H1 (cell line): ENCODE measurements around the gene PRKCH. TPM values are rescaled to one million over a fixed set of nuclear protein-coding genes. Genes with fewer than 3 reads are reported as not detected.

Experiments used
- CTCF ChIA-PET: fragments of 300-600 bp; sonication (Branson Sonifier 250); formaldehyde crosslinking; loops from one replicate; lab custom pipeline; 2021; ENCODE audit not compliant: partially characterized antibody; lab: Charles Lee
- POLR2A ChIA-PET: fragments of 300-600 bp; sonication (Branson Sonifier 250); formaldehyde crosslinking; loops from one replicate; lab custom pipeline; 2021; ENCODE audit warnings: inconsistent platforms; ENCODE audit not compliant: partially characterized antibody; lab: Charles Lee
- DNase-seq, 2 experiments: peaks; one replicate each; pipeline versions ENCODE4 v3.0.0 to v3.0.0-alpha.2; 2010 to 2022; ENCODE audit warnings: low spot score in 2 of 2, low read depth in 1 of 2, mixed read lengths in 1 of 2
- FAIRE-seq: peaks from 2 replicates; lab custom pipeline; 2011; peaks lifted over from hg19 to GRCh38; lab: Jason Lieb, UNC
- H2AFZ ChIP-seq: 2 replicates; pipeline ENCODE4 v1.8.1; 2012; ENCODE audit warnings: low read length, inconsistent platforms
- H2AK5ac ChIP-seq: 2 replicates; pipeline ENCODE4 v1.6.1; 2013; ENCODE audit warnings: low read depth, low read length
- H2BK120ac ChIP-seq: replicated peaks from 2 replicates; pipeline ENCODE3; 2013; ENCODE audit warnings: low read depth, low read length, inconsistent platforms
- H2BK12ac ChIP-seq: 2 replicates; pipeline ENCODE4 v1.6.1; 2013; ENCODE audit warnings: low read depth, low read length
- H2BK15ac ChIP-seq: 2 replicates; pipeline ENCODE4 v1.6.1; 2013; ENCODE audit warnings: low read length
- H2BK20ac ChIP-seq: 2 replicates; pipeline ENCODE4 v1.6.1; 2013; ENCODE audit warnings: low read length
- H2BK5ac ChIP-seq: 2 replicates; pipeline ENCODE4 v1.6.1; 2013; ENCODE audit warnings: low read depth, low read length
- H3K14ac ChIP-seq: 2 replicates; pipeline ENCODE4 v1.6.1; 2013; ENCODE audit warnings: inconsistent platforms; ENCODE audit not compliant: insufficient read length
- H3K18ac ChIP-seq: 2 replicates; pipeline ENCODE4 v1.6.1; 2013; ENCODE audit warnings: low read length; ENCODE audit errors: extremely low read depth
- H3K23ac ChIP-seq: 2 replicates; pipeline ENCODE4 v1.6.1; 2013; ENCODE audit warnings: inconsistent platforms; ENCODE audit not compliant: insufficient read length
- H3K23me2 ChIP-seq: 2 replicates; pipeline ENCODE4 v1.6.1; 2013; ENCODE audit warnings: low read depth, low read length
- H3K27ac ChIP-seq: 2 replicates; pipeline ENCODE4 v1.6.1; 2011; ENCODE audit warnings: low read depth, low read length, inconsistent platforms
- H3K27me3 ChIP-seq, 4 experiments: replicated peaks in 1 of 4; 1 replicate in 1 of 4; 2 replicates in 3 of 4; pipeline versions ENCODE4 v1.6.1 to v1.8.1; 2011 to 2013; ENCODE audit warnings: low read length in 3 of 4, mild to moderate bottlenecking in 3 of 4, inconsistent platforms in 2 of 4, mixed read lengths in 2 of 4, moderate library complexity in 1 of 4; ENCODE audit not compliant: control insufficient read depth in 3 of 4, insufficient read depth in 3 of 4; ENCODE audit errors: extremely low read depth in 1 of 4
- H3K36me3 ChIP-seq, 4 experiments: 2 replicates each; pipeline versions ENCODE4 v1.6.1 to v1.8.1; 2011 to 2013; ENCODE audit warnings: mild to moderate bottlenecking in 4 of 4, low read length in 3 of 4, moderate library complexity in 2 of 4, control low read depth in 1 of 4, inconsistent platforms in 1 of 4; ENCODE audit not compliant: insufficient read depth in 4 of 4, control insufficient read depth in 2 of 4
- H3K4ac ChIP-seq: replicated peaks from 2 replicates; pipeline ENCODE3; 2013; ENCODE audit warnings: low read length, low read depth, mixed read lengths, inconsistent platforms; ENCODE audit not compliant: insufficient read length
- H3K4me1 ChIP-seq, 4 experiments: replicated peaks in 1 of 4; 1 replicate in 1 of 4; 2 replicates in 3 of 4; pipeline versions ENCODE4 v1.6.1 to v1.8.1; 2011 to 2013; ENCODE audit warnings: low read length in 3 of 4, inconsistent platforms in 2 of 4, mixed read lengths in 1 of 4; ENCODE audit not compliant: insufficient read depth in 4 of 4, control insufficient read depth in 3 of 4
- H3K4me2 ChIP-seq, 2 experiments: 2 replicates each; pipeline versions ENCODE4 v1.6.1 to v1.8.1; 2011 to 2013; ENCODE audit warnings: low read depth in 2 of 2, low read length in 2 of 2, control low read depth in 1 of 2, inconsistent platforms in 1 of 2, mild to moderate bottlenecking in 1 of 2; ENCODE audit not compliant: insufficient read depth in 1 of 2
- H3K4me3 ChIP-seq, 4 experiments: fragments of 200-600, 300-600 bp in 1 of 4; sonication (generic), shearing (Covaris generic), sonication (Bioruptor Twin) in 1 of 4; 2 replicates each; pipeline versions ENCODE4 v1.5.1 to v1.8.1; 2011 to 2016; ENCODE audit warnings: low read length in 4 of 4, low read depth in 3 of 4, control low read depth in 2 of 4, inconsistent platforms in 2 of 4, mild to moderate bottlenecking in 2 of 4, mixed read lengths in 1 of 4, moderate library complexity in 1 of 4; ENCODE audit not compliant: insufficient read depth in 2 of 4; ENCODE audit errors: extremely low read depth in 1 of 4
- H3K56ac ChIP-seq: replicated peaks from 2 replicates; pipeline ENCODE3; 2013; ENCODE audit warnings: low read depth, mild to moderate bottlenecking, mixed read lengths, low read length, inconsistent platforms; ENCODE audit not compliant: insufficient read length
- H3K79me1 ChIP-seq: 2 replicates; pipeline ENCODE4 v1.6.1; 2013; ENCODE audit warnings: low read depth, low read length, control low read depth
- H3K79me2 ChIP-seq, 2 experiments: 2 replicates each; pipeline versions ENCODE4 v1.6.1 to v1.8.1; 2012 to 2013; ENCODE audit warnings: low read length in 2 of 2, mild to moderate bottlenecking in 2 of 2, inconsistent platforms in 1 of 2; ENCODE audit not compliant: insufficient read depth in 2 of 2, control insufficient read depth in 1 of 2
- H3K9ac ChIP-seq, 4 experiments: replicated peaks in 1 of 4; 1 replicate in 1 of 4; 2 replicates in 3 of 4; pipeline versions ENCODE4 v1.6.1 to v1.8.1; 2011 to 2013; ENCODE audit warnings: low read depth in 3 of 4, low read length in 3 of 4, control low read depth in 2 of 4, mild to moderate bottlenecking in 2 of 4, moderate library complexity in 2 of 4, inconsistent platforms in 1 of 4; ENCODE audit errors: extremely low read depth in 1 of 4
- H3K9me3 ChIP-seq, 2 experiments: 2 replicates each; pipeline versions ENCODE4 v1.6.1 to v1.8.1; 2012 to 2013; ENCODE audit warnings: mild to moderate bottlenecking in 2 of 2, moderate library complexity in 2 of 2, control low read depth in 1 of 2, inconsistent platforms in 1 of 2, low read depth in 1 of 2, low read length in 1 of 2, mixed read lengths in 1 of 2; ENCODE audit not compliant: insufficient read depth in 2 of 2
- H4K20me1 ChIP-seq, 2 experiments: replicated peaks in 1 of 2; 2 replicates each; pipeline versions ENCODE3 to v1.8.1; 2011 to 2013; ENCODE audit warnings: inconsistent platforms in 2 of 2, low read length in 2 of 2, mild to moderate bottlenecking in 1 of 2; ENCODE audit not compliant: insufficient read depth in 2 of 2, control insufficient read depth in 1 of 2
- H4K5ac ChIP-seq: 2 replicates; pipeline ENCODE4 v1.6.1; 2013; ENCODE audit warnings: low read length, low read depth, mixed read lengths, inconsistent platforms; ENCODE audit not compliant: insufficient read length
- H4K8ac ChIP-seq: 2 replicates; pipeline ENCODE4 v1.8.0; 2013; ENCODE audit warnings: mild to moderate bottlenecking, moderate library complexity, low read length, inconsistent platforms; ENCODE audit not compliant: insufficient read depth; ENCODE audit errors: extremely low read depth
- H4K91ac ChIP-seq: replicated peaks from 2 replicates; pipeline ENCODE3; 2013; ENCODE audit warnings: low read length, mixed read lengths, inconsistent platforms; ENCODE audit not compliant: insufficient read length
- BACH1 ChIP-seq: IDR thresholded peaks from 2 replicates; pipeline ENCODE4 v1.6.1; 2012; ENCODE audit warnings: low read length, improper control_type of control experiment
- BRCA1 ChIP-seq: IDR thresholded peaks from 2 replicates; pipeline ENCODE4 v1.6.1; 2012; ENCODE audit warnings: low read depth, low read length, improper control_type of control experiment
- CBX8 ChIP-seq: fragments of 300-800, 300-1000 bp; sonication (generic); IDR thresholded peaks from 2 replicates; pipeline ENCODE4 v1.7.1; 2016; ENCODE audit warnings: low read depth, low read length, borderline replicate concordance
- CHD1 ChIP-seq: IDR thresholded peaks from 2 replicates; pipeline ENCODE4 v1.6.1; 2012; ENCODE audit warnings: low read depth, low read length, improper control_type of control experiment
- GABPA ChIP-seq: IDR thresholded peaks from 2 replicates; pipeline ENCODE4 v1.6.1; 2011; ENCODE audit warnings: mild to moderate bottlenecking, low read length, moderate library complexity, borderline replicate concordance; ENCODE audit not compliant: insufficient read depth
- HDAC2 ChIP-seq, 2 experiments: fragments of 300-600 bp in 1 of 2; sonication (generic) in 1 of 2; IDR thresholded peaks; 2 replicates each; pipeline ENCODE4 v1.6.1; 2011 to 2012; ENCODE audit warnings: low read depth in 2 of 2, low read length in 2 of 2, mild to moderate bottlenecking in 2 of 2, moderate library complexity in 2 of 2, borderline replicate concordance in 1 of 2, inconsistent platforms in 1 of 2
- POU5F1 ChIP-seq: IDR thresholded peaks from 2 replicates; pipeline ENCODE4 v1.6.1; 2011; ENCODE audit warnings: low read depth, mild to moderate bottlenecking, low read length, moderate library complexity
- SAP30 ChIP-seq: fragments of 300-600 bp; sonication (generic); IDR thresholded peaks from 2 replicates; pipeline ENCODE4 v1.7.1; 2012; ENCODE audit warnings: low read length, moderate library complexity, mild to moderate bottlenecking, inconsistent platforms; ENCODE audit not compliant: insufficient read depth, insufficient replicate concordance
- SP1 ChIP-seq: IDR thresholded peaks from 2 replicates; pipeline ENCODE4 v1.6.1; 2011; ENCODE audit warnings: low read depth, low read length
- SP4 ChIP-seq: IDR thresholded peaks from 2 replicates; pipeline ENCODE4 v1.6.1; 2012; ENCODE audit warnings: low read length, inconsistent platforms
- TAF1 ChIP-seq: IDR thresholded peaks from 2 replicates; pipeline ENCODE4 v1.6.1; 2011; ENCODE audit warnings: mild to moderate bottlenecking, low read depth, low read length
- TBP ChIP-seq: IDR thresholded peaks from 2 replicates; pipeline ENCODE4 v1.6.1; 2011; ENCODE audit warnings: low read depth, low read length, improper control_type of control experiment
- TEAD4 ChIP-seq: IDR thresholded peaks from 2 replicates; pipeline ENCODE4 v1.6.1; 2012; ENCODE audit warnings: low read depth, low read length, inconsistent platforms, mixed read lengths
- WGBS, 2 experiments: shearing (Covaris generic) in 1 of 2; methylation state at CpG; one replicate each; pipeline versions ENCODE4 v1.1.6 to v1.1.7; 2013 to 2015; ENCODE audit warnings: low lambda C conversion rate in 2 of 2, mixed read lengths in 2 of 2, inconsistent platforms in 1 of 2, low coverage in 1 of 2, missing lambda C conversion rate in 1 of 2; ENCODE audit not compliant: insufficient replicate concordance in 2 of 2, insufficient coverage in 1 of 2, insufficient read length in 1 of 2; ENCODE audit errors: extremely low coverage in 1 of 2, missing lambda C conversion rate in 1 of 2; 5-methylcytosine and 5-hydroxymethylcytosine counted together
- polyA plus RNA-seq, 7 experiments: library from polyadenylated mRNA; depleted of rRNA in 3 of 7; stranded (reverse) in 5 of 7; unstranded in 2 of 7; fragments of >200 nt in 5 of 7; fragments of 200-250 nt in 2 of 7; gene quantifications; 1 replicate in 5 of 7; 2 replicates in 1 of 7; 4 replicates in 1 of 7; pipeline versions ENCODE4 v1.2.1 to v1.2.3, GENCODE V29; 2011 to 2013; ENCODE audit warnings: missing spikeins in 2 of 7, mixed read lengths in 2 of 7
- total RNA-seq: library from RNA; stranded (reverse); fragmentation: NEBNext Ultra II Directional; extraction: Animal tissue kit (Norgen Biotek cat#: 25700); gene quantifications from 2 replicates; pipeline ENCODE4 v1.2.1, GENCODE V29; 2021

Gene PRKCH
- total and polyA plus RNA-seq, 2 of the 8 experiments (the other 6 are each of a cell fraction or from before 2014, with no cell fraction given), result 6.4 to 7.0 TPM

DNA sequence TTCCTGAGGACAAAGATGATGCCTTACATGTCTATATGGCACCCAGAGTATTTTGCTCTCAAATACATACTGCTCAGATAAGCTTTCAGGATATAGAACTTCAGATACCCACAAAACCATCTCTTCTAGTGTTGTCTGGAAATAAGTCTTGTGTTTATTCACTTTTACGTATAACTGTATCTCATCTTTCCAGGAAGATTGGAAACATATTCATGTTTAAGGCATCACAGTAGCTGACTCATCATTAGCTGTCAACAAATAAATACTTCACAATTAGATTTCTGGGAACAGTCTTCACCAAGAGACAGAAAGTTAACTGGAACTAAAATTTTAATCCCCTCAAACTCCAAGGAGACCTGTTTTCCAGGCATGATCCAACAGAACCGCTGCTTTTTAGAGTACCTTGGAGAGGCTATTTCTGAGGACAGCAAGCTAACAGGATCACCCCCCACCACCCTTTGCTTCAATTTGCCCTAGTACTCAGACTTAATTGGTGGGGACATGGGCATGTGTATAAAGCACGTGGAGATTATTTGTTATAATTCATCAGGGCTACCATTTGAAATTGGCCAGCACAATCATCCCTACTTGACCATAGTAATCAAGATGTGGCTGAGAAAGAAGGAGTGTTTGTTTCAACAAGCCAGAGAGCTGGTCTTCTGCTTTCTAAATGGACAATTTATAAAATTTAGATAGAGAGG, 244.6 kb downstream of the PRKCH start:
- no peak overlapping the region for H2BK120ac ChIP-seq
- no peak overlapping the region for H2BK12ac ChIP-seq
- H3K18ac ChIP-seq, result no peak overlapping the region
- H2BK20ac ChIP-seq, result no peak overlapping the region
- H4K20me1 ChIP-seq, result no peaks in the 10 kb centered on the region
- no peak overlapping the region for H2BK5ac ChIP-seq
- 86% methylated on average over 3 of the region's 3 CpGs; no CpG with 5 or more reads in 1 of the 2 experiments for WGBS, 2 experiments
- H3K56ac ChIP-seq, result no peak overlapping the region
- no peak overlapping the region for H4K8ac ChIP-seq
- no peak overlapping the region for H2AK5ac ChIP-seq
- H3K4me3 ChIP-seq, result no peak overlapping the region
- FAIRE-seq (no peak), DNase-seq (no peak)
- no peak overlapping the region for H3K27ac ChIP-seq
- POLR2A ChIA-PET, result interaction anchor here (1.9 kb wide), 1 partner anchor 9 kb away, joined by 4 read pairs; no protein-coding TSS in a partner anchor
- CTCF ChIA-PET, result interaction anchor here (0.6 to 1.6 kb wide), 5 partner anchors 42 to 309 kb away, joined by 3 to 5 read pairs (median 3); no protein-coding TSS in a partner anchor
- no peak overlapping the region for H3K4ac ChIP-seq
- H2AFZ ChIP-seq, result no peak overlapping the region
- peaks cover 0 to 6% (median 2%) of the 10 kb centered on the region in 4 experiments; a peak in 4 of 7 replicates for H3K27me3 ChIP-seq
- no peak overlapping the region for H4K5ac ChIP-seq
- no peak overlapping the region for H3K14ac ChIP-seq
- no peaks in the 10 kb centered on the region for H3K36me3 ChIP-seq
- H3K79me2 ChIP-seq, result no peaks in the 10 kb centered on the region
- no peak overlapping the region for H3K23ac ChIP-seq
- H3K4me1 ChIP-seq, result peaks cover 12 to 22% (median 16%) of the 10 kb centered on the region in 4 experiments
- peaks cover 7% of the 10 kb centered on the region; the same call in 1 of the 2 replicates for H3K23me2 ChIP-seq
- no peak overlapping the region for H2BK15ac ChIP-seq
- no peaks in the 10 kb centered on the region for H3K9me3 ChIP-seq
- no peak for TF ChIP-seq CHD1
- TF ChIP-seq TBP, result no peak
- no peak for TF ChIP-seq CBX8
- TF ChIP-seq TEAD4, result no peak
- TF ChIP-seq TAF1, result no peak
- no peak for TF ChIP-seq BACH1
- TF ChIP-seq BRCA1, result no peak
- TF ChIP-seq HDAC2 (IDR thresholded peaks at IDR 0.05; ENCODE audit: borderline replicate concordance in 1 of 2, low read depth in 2 of 2, low read length in 2 of 2), result no peak
- TF ChIP-seq POU5F1, result no peak
- TF ChIP-seq GABPA, result no peak
- TF ChIP-seq SP1, result no peak
- no peak for TF ChIP-seq SAP30
- no peak for TF ChIP-seq SP4
- H3K9ac ChIP-seq, result no peak overlapping the region
- no peak overlapping the region for H3K4me2 ChIP-seq
- H4K91ac ChIP-seq, result no peak overlapping the region
- no peaks in the 10 kb centered on the region for H3K79me1 ChIP-seq
